ENCODE results near the gene ITFG1.
"Not testable (repeated sequence)": the region's sequence is repeated elsewhere in the genome, so short reads cannot be mapped to it uniquely, and the experiment has no call there.

Gene ITFG1

DNA sequence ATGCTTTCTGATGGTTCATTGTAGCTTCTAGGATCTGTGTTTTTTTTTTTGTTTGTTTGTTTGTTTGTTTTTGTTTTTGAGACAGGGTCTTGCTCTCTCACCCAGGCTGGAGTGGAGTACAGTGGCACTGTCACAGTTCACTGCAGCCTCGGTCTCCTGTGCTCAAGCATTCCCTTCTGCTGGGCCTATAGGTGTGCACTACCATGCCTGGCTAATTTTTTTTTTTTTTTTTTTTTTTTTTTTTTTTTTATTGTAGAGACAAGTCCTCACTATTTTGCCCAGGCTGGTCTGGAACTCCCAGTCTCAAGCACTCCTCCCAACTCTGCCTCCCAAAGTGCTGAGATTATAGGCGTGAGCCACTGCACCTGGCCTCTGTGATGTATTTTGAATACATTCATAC is 12.1 kb upstream of the ITFG1 start:
- not testable (repeated sequence) for DNase-seq (ENCODE audit: low spot score)

DNA sequence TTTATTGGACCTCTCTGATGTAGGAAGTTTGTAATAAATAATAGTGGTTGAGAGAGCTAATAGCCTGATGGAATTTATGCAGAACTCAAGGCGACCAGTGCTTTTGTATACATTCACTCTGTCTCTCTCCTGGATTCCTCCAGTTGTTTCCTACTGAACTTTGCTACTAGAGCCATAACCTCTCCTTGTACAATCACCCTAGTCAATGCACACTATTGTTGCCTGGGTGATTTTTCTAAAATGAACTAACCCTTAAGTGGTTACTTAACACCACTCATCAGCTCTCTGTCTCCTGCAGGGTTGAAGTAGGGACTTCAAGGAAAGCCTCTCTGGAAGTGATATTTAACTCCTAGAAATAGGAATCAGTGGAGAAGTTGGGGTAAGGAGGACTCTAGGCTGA is 9.9 kb upstream of the ITFG1 start:
- no peak for DNase-seq (ENCODE audit: low spot score)

DNA sequence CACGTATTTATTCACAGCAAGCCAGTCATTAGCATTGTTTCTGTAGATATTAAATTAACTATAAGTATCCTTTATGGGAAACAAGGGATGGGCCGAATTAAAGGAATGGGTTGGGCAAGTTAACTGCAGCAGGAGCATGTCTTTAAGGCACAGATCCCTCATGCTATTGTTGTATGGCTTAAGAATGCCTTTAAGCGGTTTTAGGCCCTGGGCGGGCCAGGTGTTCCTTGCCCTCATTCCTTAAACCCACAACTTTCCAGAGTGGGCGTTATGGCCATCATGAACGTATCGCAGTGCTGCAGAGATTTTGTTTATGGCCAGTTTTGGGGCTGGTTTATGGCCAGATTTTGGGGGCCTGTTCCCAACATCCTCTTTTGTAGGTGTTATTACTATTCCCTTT is 9.3 kb upstream of the ITFG1 start:
- no peak for DNase-seq (ENCODE audit: low spot score)

DNA sequence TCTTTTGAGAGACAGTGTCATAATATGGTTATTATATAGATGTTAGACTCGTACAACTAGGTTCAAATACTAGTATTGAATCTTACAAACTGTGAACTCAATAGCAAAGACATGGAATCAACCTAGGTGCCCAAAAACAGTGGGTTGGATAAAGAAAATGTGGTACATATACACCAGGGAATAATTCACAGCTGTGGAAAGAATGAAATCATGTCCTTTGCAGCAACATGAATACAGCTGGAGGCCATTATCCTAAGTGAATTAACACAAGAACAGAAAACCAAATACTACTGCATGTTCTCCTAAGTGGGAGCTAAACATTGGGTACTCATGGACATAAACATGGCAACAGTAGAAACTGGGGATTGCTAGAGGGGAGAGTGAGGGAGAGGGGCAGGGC is 8.4 kb upstream of the ITFG1 start:
- no peak for DNase-seq (ENCODE audit: low spot score)

DNA sequence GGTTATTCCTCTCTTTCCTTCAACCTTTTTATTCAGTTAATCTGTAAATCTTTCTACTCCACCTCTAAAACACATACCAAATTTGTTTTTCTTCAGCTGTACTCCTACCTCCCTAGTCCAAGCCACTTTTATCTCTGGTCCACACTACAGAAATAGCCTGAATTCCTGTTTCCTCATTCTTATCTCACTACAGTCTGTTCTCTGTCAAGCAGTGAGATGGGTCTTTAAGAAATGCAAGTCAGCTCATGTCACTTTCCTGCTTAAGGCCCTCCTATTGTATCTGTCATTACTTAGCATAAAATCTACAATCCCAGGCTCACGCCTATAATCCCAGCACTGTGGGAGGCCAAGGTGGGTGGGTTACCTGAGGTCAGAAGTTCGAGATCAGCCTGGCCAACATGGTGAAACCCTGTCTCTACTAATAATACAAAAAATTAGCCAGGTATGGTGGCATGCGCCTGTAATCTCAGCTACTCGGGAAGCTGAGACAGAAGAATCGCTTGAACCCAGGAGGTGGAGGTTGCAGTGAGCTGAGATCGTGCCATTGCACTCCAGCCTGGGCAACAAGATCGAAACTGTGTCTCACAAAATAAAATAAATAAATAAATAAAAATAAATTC is 7.3 kb upstream of the ITFG1 start:
- DNase-seq (ENCODE audit: low spot score) = not testable (repeated sequence)

DNA sequence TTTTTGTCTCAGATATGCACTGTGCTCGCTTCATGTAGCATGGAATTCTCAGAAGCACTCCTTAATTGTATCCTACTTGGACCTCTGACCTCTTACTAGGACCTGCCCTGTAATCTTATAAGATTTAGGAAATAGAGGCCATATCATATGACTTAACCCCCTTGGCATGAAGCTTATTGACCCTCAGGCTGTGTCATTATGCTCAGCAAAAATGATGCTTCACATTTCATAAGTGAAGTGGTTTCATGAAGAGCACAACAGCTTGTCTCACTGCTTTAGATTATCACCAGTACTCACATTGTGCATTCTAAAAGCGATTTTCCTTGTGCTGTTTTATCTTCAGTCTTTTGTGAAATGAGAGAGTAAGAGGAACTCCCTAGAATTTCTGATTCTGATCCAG is 6.6 kb upstream of the ITFG1 start:
- no peak for DNase-seq (ENCODE audit: low spot score)

DNA sequence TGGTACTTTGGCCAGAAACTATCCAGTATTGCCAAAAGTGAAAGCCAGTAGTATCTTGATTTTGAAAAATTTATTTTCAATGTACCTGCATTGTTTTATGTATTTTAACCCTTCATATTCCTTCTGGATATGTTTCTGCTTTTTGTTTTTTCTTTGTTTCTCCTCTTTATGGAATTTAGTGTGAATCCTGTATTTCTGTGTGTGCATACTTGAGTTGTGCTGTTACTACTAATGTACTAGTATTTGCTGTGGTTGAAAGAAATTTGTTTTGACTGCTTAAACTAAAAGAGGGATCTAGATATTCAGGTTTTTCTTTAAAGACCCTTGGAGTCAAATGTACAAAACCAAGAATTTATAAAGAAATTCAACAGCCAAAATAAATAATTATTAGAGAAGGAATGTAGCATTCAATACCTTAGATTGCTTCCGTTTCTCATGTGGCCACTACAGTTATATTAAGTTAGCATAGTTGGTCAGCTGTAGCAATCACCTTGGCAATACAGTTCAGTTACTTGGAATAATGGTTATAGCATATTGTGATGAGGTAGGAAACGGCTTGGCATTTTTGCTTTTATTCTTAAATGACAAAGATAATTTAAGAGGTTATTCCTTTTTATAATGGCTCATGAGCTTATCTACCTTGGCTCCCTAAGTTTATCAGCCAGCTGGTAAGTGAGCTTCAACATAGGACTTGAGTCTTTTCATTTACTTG is 5.2 kb upstream of the ITFG1 start:
- DNase-seq (ENCODE audit: low spot score) = no peak

DNA sequence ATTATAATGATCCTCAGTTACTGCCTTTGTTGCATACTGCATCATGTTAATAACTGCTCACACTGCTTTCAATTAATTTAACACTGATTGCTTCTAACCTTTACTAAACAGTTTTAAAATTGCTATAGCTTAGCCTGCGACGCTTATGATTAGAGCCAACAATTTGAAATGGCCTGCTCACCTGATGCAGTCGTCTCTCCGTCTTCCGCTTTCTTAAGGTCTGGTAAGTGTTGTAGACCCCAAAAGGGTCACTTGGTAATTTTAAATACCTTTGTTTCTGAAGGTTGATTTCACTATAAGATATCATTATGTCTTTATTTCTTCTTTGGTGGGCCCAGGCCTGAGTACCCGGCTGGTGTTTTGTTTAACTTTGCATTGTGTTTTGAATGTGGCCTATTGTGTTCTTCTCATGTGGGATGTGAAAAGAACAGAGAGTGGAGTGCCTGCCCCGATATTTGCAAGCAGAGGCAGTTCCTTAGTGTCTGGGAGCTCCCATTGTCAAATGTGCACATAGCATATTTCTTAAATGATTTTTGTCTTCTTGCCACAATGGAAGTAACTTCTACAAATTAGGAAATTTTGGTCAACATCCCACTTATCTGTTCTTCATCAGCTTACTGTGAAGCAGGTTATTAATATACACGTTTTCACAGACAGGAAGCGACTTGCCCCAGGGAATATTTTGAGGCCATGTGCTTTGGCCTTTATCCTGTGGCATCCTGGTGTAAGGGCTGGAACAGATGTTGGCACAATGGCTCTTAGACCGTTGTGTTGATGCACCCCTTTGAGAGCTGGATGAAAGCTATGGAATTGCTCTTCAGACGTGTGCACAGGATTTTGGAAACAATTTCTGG is 3.1 kb upstream of the ITFG1 start:
- DNase-seq (ENCODE audit: low spot score) = no peak

DNA sequence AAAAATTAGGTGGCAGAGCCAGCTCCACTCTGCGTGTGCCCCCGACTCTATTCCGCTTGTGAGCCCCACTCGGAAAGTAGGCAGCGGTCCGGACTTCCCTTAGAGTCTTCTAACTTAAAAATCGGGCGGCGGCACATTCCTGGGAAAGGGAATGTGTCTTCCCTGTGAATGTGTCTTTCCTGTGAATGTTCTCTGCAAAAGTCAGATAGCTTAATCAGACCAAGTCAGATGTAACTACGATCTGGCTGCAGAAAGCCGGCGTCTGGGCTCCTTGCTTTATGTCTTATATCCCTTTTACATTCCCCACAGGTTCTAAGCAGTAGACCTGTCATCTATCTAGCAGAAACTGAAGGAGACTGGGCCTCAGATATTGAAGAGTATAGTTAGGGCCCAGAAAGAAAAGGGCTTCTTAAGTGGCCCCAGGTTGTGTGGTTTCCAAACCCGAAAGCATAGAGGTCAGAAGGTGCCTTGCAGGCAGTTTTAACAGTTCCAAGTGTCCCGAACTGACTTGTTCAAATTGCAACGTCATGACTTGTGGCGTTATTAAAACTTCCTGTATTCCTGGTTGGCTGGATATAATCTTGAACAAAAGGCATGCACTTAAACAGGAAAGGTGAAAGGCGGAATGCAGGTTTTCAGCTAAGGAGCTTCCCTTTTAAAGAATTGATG is 869 bp upstream of the ITFG1 start:
- DNase-seq (ENCODE audit: low spot score) = peak; percentile 54

DNA sequence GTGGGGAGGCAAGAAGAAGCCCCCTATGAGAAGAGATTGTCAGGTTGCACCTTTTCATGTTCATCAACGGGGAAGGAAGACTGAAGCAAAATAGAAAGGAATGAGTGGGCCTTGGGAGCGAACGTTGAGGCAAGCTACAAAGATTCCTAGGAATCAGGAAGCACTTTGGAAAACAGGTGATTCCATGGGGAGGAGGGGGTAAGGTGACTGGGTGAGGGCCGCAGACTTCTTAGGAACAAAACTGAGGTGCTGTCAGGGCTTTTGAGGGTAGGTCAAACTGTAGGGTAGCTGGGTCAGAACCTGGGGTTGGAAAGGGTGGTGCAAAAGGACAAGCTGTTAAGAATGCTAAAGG is 528 bp downstream of the ITFG1 start:
- no peak for DNase-seq (ENCODE audit: low spot score)

DNA sequence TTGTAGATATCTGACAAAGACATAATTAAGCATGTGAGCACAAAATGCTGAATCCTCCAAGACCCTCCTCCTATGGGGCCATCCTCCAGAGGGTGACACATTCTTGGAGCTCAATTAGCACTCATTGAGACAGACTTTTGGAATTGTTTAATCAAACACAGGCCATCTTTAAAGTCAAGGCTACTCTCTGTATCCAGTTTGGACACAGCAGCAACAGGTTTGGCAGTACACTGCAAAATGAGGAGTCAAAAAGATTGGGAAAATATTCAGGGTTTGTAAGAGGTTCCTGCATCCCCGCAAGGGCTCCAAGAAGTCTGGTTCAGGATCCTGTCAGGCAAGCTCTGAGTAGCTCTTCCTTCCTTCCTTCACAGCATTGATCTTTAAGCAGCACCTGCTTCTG is 1.3 kb downstream of the ITFG1 start:
- DNase-seq (ENCODE audit: low spot score) = no peak

DNA sequence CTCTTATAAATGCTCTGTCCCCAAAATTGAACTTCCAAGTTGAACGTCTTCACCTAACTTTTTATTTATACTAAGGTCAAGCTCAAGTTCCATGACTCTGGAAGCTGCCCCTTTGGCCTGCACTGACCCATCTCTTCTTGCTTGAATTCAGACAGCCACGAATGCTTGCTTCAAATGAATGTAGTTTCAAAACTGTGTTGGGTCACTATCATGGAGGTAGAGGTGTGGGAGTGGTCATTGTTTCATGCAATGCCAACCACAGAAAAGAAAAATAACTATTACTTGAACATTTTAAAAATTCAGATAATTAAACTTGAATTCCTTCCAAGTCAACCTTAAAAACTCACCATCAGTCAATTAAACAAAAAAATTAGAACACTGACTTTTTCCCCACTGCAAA is 2.5 kb downstream of the ITFG1 start:
- no peak for DNase-seq (ENCODE audit: low spot score)

DNA sequence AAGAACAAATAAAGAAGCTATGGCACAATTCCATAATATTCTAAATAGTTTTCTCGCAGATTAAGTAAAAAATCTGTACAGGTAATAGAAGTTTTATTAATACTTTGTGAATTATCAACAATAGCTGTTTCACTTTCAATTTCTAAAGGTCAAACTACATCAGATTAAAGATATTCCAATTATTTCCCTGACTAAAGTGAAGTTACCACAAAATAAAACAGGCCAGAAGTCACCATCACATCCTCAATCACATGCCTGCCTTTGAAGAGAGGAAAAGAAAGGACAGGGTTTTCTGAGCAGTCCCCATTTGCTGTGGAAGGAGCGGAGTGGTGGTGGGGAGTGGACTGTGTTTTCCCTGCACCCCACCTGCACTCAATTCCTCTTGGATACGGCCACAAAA is 11.1 kb downstream of the ITFG1 start:
- DNase-seq (ENCODE audit: low spot score) = no peak

DNA sequence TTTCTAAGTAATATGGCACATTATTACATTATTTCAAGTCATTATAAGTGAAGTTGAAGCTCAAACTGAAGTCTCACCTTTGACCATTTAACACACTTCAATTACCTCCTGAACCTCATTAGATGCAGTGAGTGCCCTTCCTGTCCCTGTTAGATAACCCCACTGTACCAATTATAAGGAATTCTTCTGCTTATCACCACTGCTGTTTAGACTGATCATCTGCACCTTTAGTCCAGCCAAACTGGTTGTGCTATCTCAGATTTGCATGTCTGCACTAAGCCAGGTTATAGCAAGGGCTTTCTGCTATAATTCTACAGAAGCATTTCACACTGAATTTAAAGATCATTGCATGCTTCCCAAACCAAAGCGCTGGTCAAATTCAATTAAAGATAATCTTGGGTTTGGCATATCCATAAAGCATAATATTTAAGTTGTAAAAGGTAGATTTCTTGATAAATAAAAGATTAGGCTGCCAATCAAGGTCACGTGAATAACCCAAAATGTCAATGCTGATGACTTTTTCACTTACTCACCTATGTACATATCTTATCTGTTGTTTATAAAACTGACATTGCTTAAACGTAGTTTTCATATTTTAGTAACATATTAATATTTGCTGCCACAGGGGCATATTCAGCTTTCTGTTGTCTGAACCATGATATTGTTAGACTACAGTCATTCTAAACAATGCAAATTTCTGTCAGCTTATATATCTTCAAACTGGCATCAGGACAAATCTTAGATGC is 11.9 kb downstream of the ITFG1 start:
- DNase-seq (ENCODE audit: low spot score) = no peak

DNA sequence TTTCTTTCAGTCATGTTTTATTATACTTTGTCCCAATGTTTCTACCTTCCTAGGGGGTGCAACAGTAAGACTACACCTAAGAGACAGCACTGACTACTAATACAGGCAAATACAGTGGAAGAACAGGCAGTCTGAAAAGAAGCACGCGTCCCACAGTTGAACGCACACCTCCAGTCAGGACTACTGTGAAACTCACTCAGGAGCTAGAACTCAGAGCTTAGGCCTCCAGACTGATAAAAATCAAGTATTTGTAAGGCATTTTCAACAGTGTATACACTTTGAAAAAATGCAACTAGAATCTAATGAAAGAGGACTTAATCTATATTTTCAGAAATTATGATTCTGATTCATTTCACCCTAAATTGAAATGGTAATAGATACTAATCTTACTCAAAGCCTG is 14.4 kb downstream of the ITFG1 start:
- DNase-seq (ENCODE audit: low spot score) = no peak

DNA sequence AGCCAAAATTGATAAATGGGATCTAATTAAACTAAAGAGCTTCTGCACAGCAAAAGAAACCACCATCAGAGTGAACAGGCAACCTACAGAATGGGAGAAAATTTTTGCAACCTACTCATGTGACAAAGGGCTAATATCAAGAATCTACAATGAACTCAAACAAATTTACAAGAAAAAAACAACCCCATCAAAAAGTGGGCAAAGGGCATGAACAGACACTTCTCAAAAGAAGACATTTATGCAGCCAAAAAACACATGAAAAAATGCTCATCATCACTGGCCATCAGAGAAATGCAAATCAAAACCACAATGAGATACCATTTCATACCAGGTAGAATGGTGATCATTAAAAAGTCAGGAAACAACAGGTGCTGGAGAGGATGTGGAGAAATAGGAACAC is 18.0 kb downstream of the ITFG1 start:
- DNase-seq (ENCODE audit: low spot score) = not testable (repeated sequence)

DNA sequence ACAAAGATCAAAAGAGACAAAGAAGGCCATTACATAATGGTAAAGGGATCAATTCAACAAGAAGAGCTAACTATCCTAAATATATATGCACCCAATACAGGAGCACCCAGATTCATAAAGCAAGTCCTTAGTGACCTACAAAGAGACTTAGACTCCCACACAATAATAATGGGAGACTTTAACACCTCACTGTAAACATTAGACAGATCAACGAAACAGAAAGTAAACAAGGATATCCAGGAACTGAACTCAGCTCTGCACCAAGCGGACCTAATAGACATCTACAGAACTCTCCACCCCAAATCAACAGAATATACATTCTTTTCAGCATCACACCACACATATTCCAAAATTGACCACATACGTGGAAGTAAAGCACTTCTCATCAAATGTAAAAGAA is 20.8 kb downstream of the ITFG1 start:
- DNase-seq (ENCODE audit: low spot score) = not testable (repeated sequence)

DNA sequence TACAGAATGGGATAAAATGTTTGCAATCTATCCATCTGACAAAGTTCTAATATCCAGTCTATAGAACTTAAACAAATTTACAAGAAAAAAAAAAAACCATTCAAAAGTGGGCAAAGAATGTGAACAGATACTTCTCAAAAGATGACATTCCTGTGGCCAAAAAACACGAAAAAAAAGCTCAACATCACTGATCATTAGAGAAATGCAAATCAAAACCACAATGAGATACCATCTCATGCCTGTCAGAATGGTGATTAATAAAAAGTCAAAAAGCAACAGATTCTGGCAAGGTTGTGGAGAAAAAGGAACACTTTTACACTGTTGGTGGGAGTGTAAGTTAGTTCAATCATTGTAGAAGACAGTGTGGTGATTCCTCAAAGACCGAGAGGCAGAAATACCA is 26.6 kb downstream of the ITFG1 start:
- not testable (repeated sequence) for DNase-seq (ENCODE audit: low spot score)

DNA sequence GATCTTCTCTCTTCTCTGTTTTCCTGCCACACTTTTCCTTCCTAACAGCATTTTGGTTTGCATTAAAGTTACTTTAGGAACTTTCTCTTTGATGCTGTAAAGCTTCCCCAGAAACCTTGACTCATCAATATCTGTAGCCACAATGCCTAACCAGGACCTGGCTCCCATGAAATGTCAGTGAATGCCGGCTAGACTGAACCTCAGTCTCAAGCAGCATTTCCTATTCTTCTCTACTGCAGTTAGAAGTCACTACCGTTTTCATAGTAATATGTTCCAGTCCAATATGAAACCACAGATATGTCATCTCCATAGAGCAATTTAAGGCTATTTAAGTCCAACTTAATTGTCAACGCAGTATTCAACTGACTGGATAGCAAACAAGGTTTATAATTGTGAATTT is 28.9 kb downstream of the ITFG1 start:
- DNase-seq (ENCODE audit: low spot score) = no peak

DNA sequence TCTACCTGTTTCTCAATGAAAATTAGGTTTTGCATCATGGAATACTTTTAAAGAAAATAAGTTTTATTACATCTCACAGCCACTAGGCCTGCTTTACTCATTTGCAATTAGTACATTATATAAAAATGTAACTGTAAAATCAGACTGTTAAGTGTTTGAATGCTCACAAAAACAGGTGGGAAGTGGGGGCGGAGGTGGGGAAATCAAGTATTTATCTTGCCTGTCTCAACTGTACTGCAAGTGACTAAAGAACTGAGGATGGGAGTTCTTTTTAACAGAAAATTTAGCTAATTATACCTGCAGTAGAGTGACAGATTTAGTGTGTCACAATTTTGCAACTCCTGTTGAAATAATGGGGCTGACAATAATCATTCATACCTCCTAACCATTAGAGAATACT is 34.1 kb downstream of the ITFG1 start:
- DNase-seq (ENCODE audit: low spot score) = peak; percentile 75

DNA sequence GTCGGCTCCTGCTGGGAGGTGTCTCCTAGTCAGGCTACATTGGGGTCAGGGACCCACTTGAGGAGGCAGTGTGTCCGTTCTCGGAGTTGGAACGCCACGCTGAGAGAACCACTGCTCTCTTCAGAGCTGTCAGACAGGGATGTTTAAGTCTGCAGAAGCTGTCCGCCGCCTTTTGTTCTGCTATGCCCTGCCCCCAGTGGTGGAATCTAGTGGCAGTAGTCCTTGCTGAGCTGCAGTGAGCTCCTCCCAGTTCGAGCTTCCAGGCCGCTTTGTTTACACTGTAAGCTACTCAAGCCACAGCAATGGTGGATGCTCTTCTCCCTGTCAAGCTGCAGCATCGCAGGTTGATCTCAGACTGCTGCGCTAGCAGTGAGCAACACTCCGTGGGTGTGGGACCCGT is 36.0 kb downstream of the ITFG1 start:
- DNase-seq (ENCODE audit: low spot score) = no peak

DNA sequence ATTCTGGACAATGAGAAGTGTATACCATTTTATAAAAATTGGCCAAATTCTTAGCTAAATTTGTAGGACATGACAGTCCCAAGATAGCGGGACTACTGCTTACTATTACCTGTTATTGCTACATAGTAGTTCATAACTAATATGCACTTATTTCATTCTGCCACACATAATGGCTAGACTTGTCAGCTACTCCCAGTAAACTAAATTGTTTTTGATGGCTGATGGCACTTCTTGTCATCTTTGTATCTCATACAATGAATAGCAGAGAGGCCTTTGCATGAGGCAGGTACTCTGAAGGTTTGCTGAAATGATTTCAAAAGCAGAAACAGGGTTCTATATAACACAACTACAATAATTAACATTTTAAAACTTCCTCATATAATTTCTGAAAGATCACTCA is 44.0 kb downstream of the ITFG1 start:
- no peak for DNase-seq (ENCODE audit: low spot score)
